ENCODE measurements around the gene TSR1. TPM values are rescaled to one million over a fixed set of nuclear protein-coding genes. Genes with fewer than 3 reads are reported as not detected.

The TSR1 gene
- total RNA-seq, 1 donor from 2014 or later = 99.3 TPM

DNA sequence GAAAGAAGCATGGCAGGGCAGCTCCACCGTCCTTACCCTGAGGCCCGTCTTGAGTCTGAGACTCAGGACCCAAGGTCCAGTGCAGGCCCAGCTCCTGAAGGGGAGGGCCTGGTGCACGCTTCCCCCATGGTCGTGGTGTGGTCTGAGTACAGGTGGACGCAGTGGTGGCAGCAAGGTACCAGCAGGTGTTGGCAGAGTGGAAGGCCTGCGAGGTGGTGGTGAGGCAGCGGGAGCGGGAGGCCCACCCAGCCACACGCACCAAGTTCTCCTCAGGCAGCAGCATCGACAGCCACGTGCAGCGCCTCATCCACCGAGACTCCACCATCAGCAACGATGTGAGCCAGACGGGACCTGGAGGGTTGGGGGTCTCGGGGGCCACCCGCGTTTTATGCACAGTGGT, 36.9 kb upstream of the TSR1 start:
- Mint-ChIP-seq H3K36me3 (ENCODE audit: low read depth) (peaks cover 8% of the 10 kb centered on the region), H3K9me3 (no peaks in the 10 kb centered on the region), H3K4me1 (no peaks in the 10 kb centered on the region), H3K4me3 (no peak overlapping the region), H3K27ac (no peak overlapping the region), H3K27me3 (no peaks in the 10 kb centered on the region)
- no peak for DNase-seq
- intact Hi-C loops (cut with micrococcal nuclease) = no loop called here

- H3K36me3 Mint-ChIP-seq (ENCODE audit: low read depth) = peaks cover 8% of the 10 kb centered on the region
- no peak for DNase-seq
- peak overlapping the region; percentile 37 for H3K27ac Mint-ChIP-seq
- intact Hi-C loops (cut with micrococcal nuclease) = no loop called here
- H3K4me3 Mint-ChIP-seq = no peak overlapping the region
- no peaks in the 10 kb centered on the region for H3K4me1 Mint-ChIP-seq
- no peaks in the 10 kb centered on the region for H3K9me3 Mint-ChIP-seq
- H3K27me3 Mint-ChIP-seq = no peaks in the 10 kb centered on the region
Measured at GRCh38 chr17:2372681-2373080, 36.4 kb upstream of the TSR1 start.

DNA sequence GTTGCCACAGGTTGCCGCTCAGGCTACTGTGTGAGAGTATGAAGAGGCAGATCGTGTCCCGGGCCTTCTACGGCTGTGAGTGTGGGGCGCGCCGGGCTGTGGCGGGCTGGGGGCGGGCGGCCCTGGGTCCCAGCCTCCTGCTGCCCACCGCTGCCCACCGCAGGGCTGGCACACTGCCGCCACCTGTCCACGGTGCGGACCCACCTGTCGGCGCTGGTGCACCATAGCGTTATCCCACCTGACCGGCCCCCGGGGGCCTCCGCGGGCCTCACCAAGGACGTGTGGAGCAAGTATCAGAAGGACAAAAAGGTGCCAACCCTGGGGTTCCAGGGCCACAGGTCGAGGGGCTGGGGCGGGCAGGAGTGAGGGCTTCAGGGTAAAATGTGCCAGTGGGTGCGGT, 35.9 kb upstream of the TSR1 start:
- Mint-ChIP-seq H3K27ac (no peak overlapping the region), H3K4me3 (no peak overlapping the region), H3K9me3 (no peaks in the 10 kb centered on the region), H3K4me1 (no peaks in the 10 kb centered on the region), H3K36me3 (ENCODE audit: low read depth) (peaks cover 6% of the 10 kb centered on the region), H3K27me3 (no peaks in the 10 kb centered on the region)
- no peak for DNase-seq
- intact Hi-C loops (cut with micrococcal nuclease) = no loop called here

- no peaks in the 10 kb centered on the region for H3K27me3 Mint-ChIP-seq
- DNase-seq = no peak
- H3K27ac Mint-ChIP-seq = no peak overlapping the region
- peaks cover 6% of the 10 kb centered on the region for H3K36me3 Mint-ChIP-seq (ENCODE audit: low read depth)
- H3K4me1 Mint-ChIP-seq = no peaks in the 10 kb centered on the region
- intact Hi-C loops (cut with micrococcal nuclease) = no loop called here
- H3K4me3 Mint-ChIP-seq = no peak overlapping the region
- H3K9me3 Mint-ChIP-seq = no peaks in the 10 kb centered on the region
Measured at GRCh38 chr17:2371183-2372130, 35.2 kb upstream of the TSR1 start.

DNA sequence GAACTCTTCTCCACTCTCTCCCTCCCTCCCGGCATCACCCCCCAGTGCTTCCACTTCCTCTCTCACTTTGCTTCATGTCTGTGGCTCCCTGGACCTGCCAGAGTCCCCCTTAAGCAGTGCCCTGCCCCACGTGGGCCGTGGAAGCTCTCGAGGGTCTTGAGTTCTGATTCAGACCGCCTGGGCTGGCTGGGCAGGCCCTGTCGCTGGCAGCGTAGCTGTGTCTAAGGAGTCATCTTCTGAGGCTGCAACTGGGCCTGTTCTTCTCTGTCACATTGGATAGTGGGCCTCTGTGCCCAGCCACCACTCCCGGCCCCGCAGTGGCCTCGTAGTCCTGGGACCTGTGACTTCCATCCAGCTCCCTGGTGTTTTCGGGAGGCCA, 33.9 kb upstream of the TSR1 start:
- Mint-ChIP-seq H3K27ac (no peak overlapping the region), H3K9me3 (no peaks in the 10 kb centered on the region), H3K27me3 (no peaks in the 10 kb centered on the region), H3K4me1 (no peaks in the 10 kb centered on the region), H3K4me3 (no peak overlapping the region), H3K36me3 (ENCODE audit: low read depth) (peaks cover 2% of the 10 kb centered on the region)
- DNase-seq = no peak
- intact Hi-C loops (cut with micrococcal nuclease) = no loop called here

DNA sequence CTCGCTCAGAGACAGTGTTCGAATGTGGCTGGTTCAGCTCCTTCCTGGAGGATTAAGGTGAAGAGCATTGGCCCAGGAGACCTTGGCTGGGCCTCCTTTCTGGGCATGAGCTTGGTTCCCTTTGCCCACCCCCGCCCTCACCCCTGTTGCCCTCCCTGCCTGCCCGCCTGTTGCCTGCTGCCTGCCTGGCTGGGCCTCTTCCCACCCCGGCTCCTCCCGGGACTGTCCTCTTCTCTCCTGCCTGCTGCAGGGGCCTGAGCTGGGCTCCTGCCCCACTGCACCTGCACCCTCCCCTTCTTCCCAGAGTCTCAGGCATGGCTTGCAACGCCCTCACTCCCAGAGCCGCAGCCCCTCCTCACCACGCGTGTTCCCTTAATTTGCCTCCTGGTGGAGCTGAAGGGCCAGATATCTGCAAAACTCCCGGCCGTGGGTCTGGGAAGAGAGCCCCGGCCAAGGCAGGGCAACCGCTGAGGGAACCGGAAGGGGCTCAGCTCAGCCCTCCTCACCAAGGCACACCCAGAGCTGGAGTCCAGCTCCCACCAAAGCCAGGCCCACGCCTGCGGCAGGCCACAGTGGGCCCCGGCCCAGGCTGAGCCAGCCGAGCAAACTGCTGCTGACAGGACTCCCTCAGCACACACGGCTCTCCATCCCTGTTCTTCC, 33.4 kb upstream of the TSR1 start:
- DNase-seq = no peak
- Mint-ChIP-seq H3K4me3 (no peak overlapping the region), H3K4me1 (no peaks in the 10 kb centered on the region), H3K36me3 (ENCODE audit: low read depth) (peaks cover 2% of the 10 kb centered on the region), H3K27ac (no peak overlapping the region), H3K9me3 (no peaks in the 10 kb centered on the region), H3K27me3 (no peaks in the 10 kb centered on the region)
- intact Hi-C loops (cut with micrococcal nuclease) = no loop called here

DNA sequence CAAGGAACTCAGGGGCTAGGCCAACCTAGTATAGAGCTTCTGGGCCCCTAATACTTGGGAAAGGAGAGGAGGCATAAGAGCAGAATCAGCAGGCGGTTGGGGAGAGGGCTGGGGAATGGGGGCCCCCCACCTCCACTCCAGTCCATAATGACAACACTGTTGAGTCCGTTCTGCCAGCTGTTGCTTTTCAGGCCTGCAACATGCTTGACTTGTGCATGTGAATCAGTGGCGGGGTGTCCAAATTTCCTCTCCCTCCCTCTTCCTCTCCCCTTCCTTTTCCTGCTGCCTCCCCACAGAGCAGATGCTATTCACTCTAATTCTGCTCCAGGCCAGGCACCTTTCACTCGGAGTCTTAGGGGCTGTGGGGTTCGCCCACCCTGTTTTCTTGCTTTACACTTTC, 32.8 kb upstream of the TSR1 start:
- H3K36me3 Mint-ChIP-seq (ENCODE audit: low read depth) = peaks cover 2% of the 10 kb centered on the region
- no peak overlapping the region for H3K4me3 Mint-ChIP-seq
- peak overlapping the region; percentile 5 for H3K27ac Mint-ChIP-seq
- no peaks in the 10 kb centered on the region for H3K9me3 Mint-ChIP-seq
- no peak for DNase-seq
- no peaks in the 10 kb centered on the region for H3K27me3 Mint-ChIP-seq
- intact Hi-C loops (cut with micrococcal nuclease) = no loop called here
- no peaks in the 10 kb centered on the region for H3K4me1 Mint-ChIP-seq

DNA sequence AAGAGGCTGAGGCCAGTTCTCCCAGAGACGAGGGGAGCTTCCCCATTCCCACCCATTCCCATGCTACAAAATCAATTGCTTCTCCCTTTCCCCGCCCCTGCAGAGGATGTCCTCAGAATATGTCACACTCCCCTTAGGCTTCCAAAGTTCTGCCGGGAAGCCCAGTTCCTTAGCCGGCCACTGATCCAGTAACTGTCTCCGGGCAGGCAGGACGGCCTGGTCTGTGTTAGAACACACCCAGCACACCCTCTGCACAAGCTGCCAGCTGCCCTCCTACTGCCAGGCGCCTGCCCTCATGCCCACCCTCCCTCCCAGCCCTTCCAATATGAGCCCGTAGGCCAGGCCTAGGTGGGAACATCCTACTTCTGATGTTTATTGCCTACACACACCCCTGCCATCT, 32.1 kb upstream of the TSR1 start:
- intact Hi-C loops (cut with micrococcal nuclease) = no loop called here
- Mint-ChIP-seq H3K4me1 (no peaks in the 10 kb centered on the region), H3K27ac (no peak overlapping the region), H3K36me3 (ENCODE audit: low read depth) (peaks cover 2% of the 10 kb centered on the region), H3K9me3 (no peaks in the 10 kb centered on the region), H3K4me3 (no peak overlapping the region), H3K27me3 (no peaks in the 10 kb centered on the region)
- no peak for DNase-seq

DNA sequence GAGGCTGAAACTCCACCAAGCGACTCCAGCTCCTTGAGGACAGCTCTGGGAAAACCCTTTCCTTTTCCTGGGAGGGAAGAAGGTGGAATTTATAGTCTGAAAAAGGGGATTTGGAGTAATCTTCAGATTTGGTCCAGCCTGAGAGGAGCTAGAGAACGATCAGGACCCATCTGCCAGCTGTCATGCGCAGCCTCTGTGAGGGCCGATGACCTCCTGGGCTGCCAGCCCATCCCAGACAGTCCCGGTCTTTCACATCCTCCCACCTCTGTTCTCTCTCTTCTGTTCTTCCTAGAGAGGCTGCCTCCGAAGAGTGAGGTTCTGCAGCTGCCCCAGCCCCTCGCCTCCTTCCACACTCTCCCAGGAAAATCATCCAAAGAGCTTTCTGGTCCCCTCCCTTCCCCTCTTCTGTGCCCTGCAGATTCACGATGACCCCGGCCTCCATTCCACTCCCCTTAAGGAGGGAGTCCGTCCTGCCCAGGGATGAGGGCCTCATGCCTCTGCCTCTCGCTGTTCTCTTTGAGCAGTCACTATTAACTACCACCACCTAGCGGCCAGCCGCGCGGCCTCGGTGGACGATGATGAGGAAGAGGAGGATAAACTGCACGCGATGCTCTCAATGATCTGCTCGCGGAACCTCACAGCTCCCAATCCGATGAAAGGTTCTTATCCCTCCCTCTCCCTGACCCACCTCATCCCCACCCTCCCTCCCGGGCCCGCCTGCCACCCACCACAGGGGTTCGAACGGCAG, 30.7 kb upstream of the TSR1 start:
- Mint-ChIP-seq H3K4me3 (no peak overlapping the region), H3K27me3 (no peaks in the 10 kb centered on the region), H3K9me3 (no peaks in the 10 kb centered on the region), H3K4me1 (no peaks in the 10 kb centered on the region), H3K27ac (no peak overlapping the region), H3K36me3 (ENCODE audit: low read depth) (peaks cover 5% of the 10 kb centered on the region)
- no peak for DNase-seq
- intact Hi-C loops (cut with micrococcal nuclease) = no loop called here

- no peak for DNase-seq
- intact Hi-C loops (cut with micrococcal nuclease) = no loop called here
- H3K4me1 Mint-ChIP-seq = no peaks in the 10 kb centered on the region
- H3K36me3 Mint-ChIP-seq (ENCODE audit: low read depth) = peaks cover 5% of the 10 kb centered on the region
- no peak overlapping the region for H3K27ac Mint-ChIP-seq
- H3K4me3 Mint-ChIP-seq = no peak overlapping the region
- H3K9me3 Mint-ChIP-seq = no peaks in the 10 kb centered on the region
- no peaks in the 10 kb centered on the region for H3K27me3 Mint-ChIP-seq
Measured at GRCh38 chr17:2365132-2365531, 28.9 kb upstream of the TSR1 start.

DNA sequence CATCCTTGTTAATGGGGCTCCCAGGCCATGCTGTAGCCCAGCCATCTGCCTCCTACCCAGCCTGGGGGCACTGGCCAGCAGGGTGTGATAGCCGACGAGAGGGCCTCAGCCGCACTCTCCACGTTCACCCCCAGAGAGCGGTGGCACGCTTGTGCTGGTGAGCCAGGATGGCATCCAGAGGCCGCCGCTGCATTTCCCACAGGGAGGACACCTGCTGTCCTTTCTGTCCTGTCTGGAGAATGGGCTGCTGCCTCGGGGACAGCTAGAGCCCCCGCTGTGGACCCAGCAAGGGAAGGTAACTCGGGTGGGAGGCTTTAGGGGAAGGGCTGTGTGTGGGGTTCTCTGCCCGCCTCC, 28.5 kb upstream of the TSR1 start:
- no peaks in the 10 kb centered on the region for H3K27me3 Mint-ChIP-seq
- no peak for DNase-seq
- no peak overlapping the region for H3K27ac Mint-ChIP-seq
- no peaks in the 10 kb centered on the region for H3K9me3 Mint-ChIP-seq
- peaks cover 5% of the 10 kb centered on the region for H3K36me3 Mint-ChIP-seq (ENCODE audit: low read depth)
- no peak overlapping the region for H3K4me3 Mint-ChIP-seq
- intact Hi-C loops (cut with micrococcal nuclease) = no loop called here
- H3K4me1 Mint-ChIP-seq = no peaks in the 10 kb centered on the region

GRCh38 chr17:2363851-2364762, 27.9 kb upstream of the TSR1 start:
- Mint-ChIP-seq H3K4me3 (no peak overlapping the region), H3K27ac (no peak overlapping the region), H3K36me3 (ENCODE audit: low read depth) (peaks cover 3% of the 10 kb centered on the region), H3K27me3 (no peaks in the 10 kb centered on the region), H3K9me3 (no peaks in the 10 kb centered on the region), H3K4me1 (no peaks in the 10 kb centered on the region)
- intact Hi-C loops (cut with micrococcal nuclease) = no loop called here
- no peak for DNase-seq

- DNase-seq = no peak
- Mint-ChIP-seq H3K4me3 (no peak overlapping the region), H3K9me3 (no peaks in the 10 kb centered on the region)
Measured at GRCh38 chr17:2363318-2363717, 27.1 kb upstream of the TSR1 start.

More at GRCh38 chr17:2363318-2363717, 27.1 kb upstream of the TSR1 start:
- Mint-ChIP-seq H3K4me1 (no peaks in the 10 kb centered on the region), H3K36me3 (ENCODE audit: low read depth) (peaks cover 3% of the 10 kb centered on the region), H3K27ac (no peak overlapping the region), H3K27me3 (no peaks in the 10 kb centered on the region)
- intact Hi-C loops (cut with micrococcal nuclease) = no loop called here
